Measurements from ENCODE around the gene SDS.
"Not testable (repeated sequence)": the region's sequence is repeated elsewhere in the genome, so short reads cannot be mapped to it uniquely, and the experiment has no call there.

Gene SDS

GRCh38 chr12:113373969-113374368 is 29.7 kb downstream of the SDS start:
- DNase-seq = no peak

- DNase-seq = no peak
Observed at GRCh38 chr12:113373440-113373839, 30.2 kb downstream of the SDS start.

- no peak for DNase-seq
Observed at GRCh38 chr12:113372371-113372770, 31.3 kb downstream of the SDS start.

GRCh38 chr12:113371808-113372207 is 31.9 kb downstream of the SDS start:
- DNase-seq = no peak

GRCh38 chr12:113370923-113371682 is 32.6 kb downstream of the SDS start:
- DNase-seq = no peak

- no peak for DNase-seq
Observed at GRCh38 chr12:113369391-113369985, 34.2 kb downstream of the SDS start.

- DNase-seq = no peak
Observed at GRCh38 chr12:113368331-113368730, 35.4 kb downstream of the SDS start.

GRCh38 chr12:113366827-113367226 is 36.9 kb downstream of the SDS start:
- DNase-seq = no peak

- DNase-seq = no peak
Observed at GRCh38 chr12:113365639-113366395, 37.9 kb downstream of the SDS start.

GRCh38 chr12:113364698-113365097 is 39.0 kb downstream of the SDS start:
- DNase-seq = no peak

GRCh38 chr12:113361574-113362370 is 41.9 kb downstream of the SDS start:
- no peak for DNase-seq

GRCh38 chr12:113359939-113360748 is 43.5 kb downstream of the SDS start:
- no peak for DNase-seq

GRCh38 chr12:113359133-113359938 is 44.4 kb downstream of the SDS start:
- no peak for DNase-seq

GRCh38 chr12:113358381-113359132 is 45.1 kb downstream of the SDS start, which contains the start of gene PLBD2:
PLBD2 (plus strand) TSS chr12:113358587; CDS start chr12:113358601, 14 bp downstream.
- peak; percentile 97 for DNase-seq

- not testable (repeated sequence) for DNase-seq
Observed at GRCh38 chr12:113354192-113354591, 49.5 kb downstream of the SDS start.

GRCh38 chr12:113351089-113351488 is 52.6 kb downstream of the SDS start:
- DNase-seq = no peak

- no peak for DNase-seq
Observed at GRCh38 chr12:113348849-113349536, 54.7 kb downstream of the SDS start.

GRCh38 chr12:113347892-113348291 is 55.8 kb downstream of the SDS start:
- no peak for DNase-seq

- DNase-seq = no peak
Observed at GRCh38 chr12:113347107-113347506, 56.6 kb downstream of the SDS start.

- no peak for DNase-seq
Observed at GRCh38 chr12:113346353-113346752, 57.3 kb downstream of the SDS start.
